Endothelial cell of umbilical vein (primary cell): ENCODE results near the gene HTRA1.

Source experiments
- EZH2 ChIP-seq: IDR thresholded peaks from 2 replicates; pipeline ENCODE4 v1.6.1; 2012; ENCODE audit warnings: borderline replicate concordance, low read depth, mild to moderate bottlenecking, moderate library complexity, low read length, inconsistent platforms; ENCODE audit not compliant: severe bottlenecking
- POLR2AphosphoS5 ChIP-seq: IDR thresholded peaks from 2 replicates; pipeline ENCODE4 v1.6.1; 2012; ENCODE audit warnings: low read depth, mild to moderate bottlenecking, control low read depth, low read length, moderate library complexity; ENCODE audit not compliant: insufficient read depth
- TF ChIP-seq, protein P1 (sequence below), 2 donors: IDR thresholded peaks; 1 replicate in 1 of 2; 2 replicates in 1 of 2; pipeline ENCODE4 v1.5.1; 2011; ENCODE audit warnings: low read length in 2 of 2, mild to moderate bottlenecking in 2 of 2, moderate library complexity in 2 of 2, control low read depth in 1 of 2, inconsistent platforms in 1 of 2, low read depth in 1 of 2; ENCODE audit not compliant: insufficient read depth in 1 of 2; ENCODE audit errors: extremely low read depth in 1 of 2
- TF ChIP-seq, protein P2 (sequence below): IDR thresholded peaks from 2 replicates; pipeline ENCODE4 v1.6.1; 2011; ENCODE audit not compliant: insufficient read depth, insufficient read length

DNA sequence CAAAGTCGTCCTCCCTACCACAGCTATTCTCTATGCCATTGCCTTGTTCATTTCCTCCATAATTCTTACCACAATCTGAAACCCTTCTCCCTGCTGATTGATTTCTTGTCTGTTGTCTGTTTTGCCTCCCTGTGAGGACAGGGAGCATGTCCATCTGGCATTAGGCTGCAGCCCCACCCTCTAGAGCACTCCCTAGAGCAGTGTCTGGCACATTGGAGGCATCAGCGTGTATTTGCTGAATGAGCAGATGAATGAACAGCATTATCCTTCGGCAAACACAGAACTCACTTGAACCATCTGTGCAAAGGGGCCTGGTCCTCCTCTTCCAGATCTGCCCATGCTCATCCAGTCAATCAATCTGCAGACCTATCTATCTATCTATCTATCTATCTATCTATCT, 94.1 kb downstream of the HTRA1 start:
- TF ChIP-seq POLR2AphosphoS5 = no peak
- TF ChIP-seq, protein P1, sequence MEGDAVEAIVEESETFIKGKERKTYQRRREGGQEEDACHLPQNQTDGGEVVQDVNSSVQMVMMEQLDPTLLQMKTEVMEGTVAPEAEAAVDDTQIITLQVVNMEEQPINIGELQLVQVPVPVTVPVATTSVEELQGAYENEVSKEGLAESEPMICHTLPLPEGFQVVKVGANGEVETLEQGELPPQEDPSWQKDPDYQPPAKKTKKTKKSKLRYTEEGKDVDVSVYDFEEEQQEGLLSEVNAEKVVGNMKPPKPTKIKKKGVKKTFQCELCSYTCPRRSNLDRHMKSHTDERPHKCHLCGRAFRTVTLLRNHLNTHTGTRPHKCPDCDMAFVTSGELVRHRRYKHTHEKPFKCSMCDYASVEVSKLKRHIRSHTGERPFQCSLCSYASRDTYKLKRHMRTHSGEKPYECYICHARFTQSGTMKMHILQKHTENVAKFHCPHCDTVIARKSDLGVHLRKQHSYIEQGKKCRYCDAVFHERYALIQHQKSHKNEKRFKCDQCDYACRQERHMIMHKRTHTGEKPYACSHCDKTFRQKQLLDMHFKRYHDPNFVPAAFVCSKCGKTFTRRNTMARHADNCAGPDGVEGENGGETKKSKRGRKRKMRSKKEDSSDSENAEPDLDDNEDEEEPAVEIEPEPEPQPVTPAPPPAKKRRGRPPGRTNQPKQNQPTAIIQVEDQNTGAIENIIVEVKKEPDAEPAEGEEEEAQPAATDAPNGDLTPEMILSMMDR (IDR thresholded peaks at IDR 0.05; ENCODE audit: extremely low read depth in 1 of 2, insufficient read depth in 1 of 2, low read depth in 1 of 2, low read length in 2 of 2) = no peak
- TF ChIP-seq, protein P2, sequence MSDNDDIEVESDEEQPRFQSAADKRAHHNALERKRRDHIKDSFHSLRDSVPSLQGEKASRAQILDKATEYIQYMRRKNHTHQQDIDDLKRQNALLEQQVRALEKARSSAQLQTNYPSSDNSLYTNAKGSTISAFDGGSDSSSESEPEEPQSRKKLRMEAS = no peak
- no peak for TF ChIP-seq EZH2
